NB4 (cell line): ENCODE measurements around the gene NPLOC4.

Experiments
- POLR2A ChIP-seq: IDR thresholded peaks from 2 replicates; pipeline ENCODE4 v1.6.1; 2011; ENCODE audit warnings: mild to moderate bottlenecking; ENCODE audit not compliant: insufficient read length; ENCODE audit errors: extremely low read depth
- TF ChIP-seq, protein P1 (sequence below): IDR thresholded peaks from one replicate; pipeline ENCODE4 v1.5.1; 2012; ENCODE audit warnings: low read depth, low read length

DNA sequence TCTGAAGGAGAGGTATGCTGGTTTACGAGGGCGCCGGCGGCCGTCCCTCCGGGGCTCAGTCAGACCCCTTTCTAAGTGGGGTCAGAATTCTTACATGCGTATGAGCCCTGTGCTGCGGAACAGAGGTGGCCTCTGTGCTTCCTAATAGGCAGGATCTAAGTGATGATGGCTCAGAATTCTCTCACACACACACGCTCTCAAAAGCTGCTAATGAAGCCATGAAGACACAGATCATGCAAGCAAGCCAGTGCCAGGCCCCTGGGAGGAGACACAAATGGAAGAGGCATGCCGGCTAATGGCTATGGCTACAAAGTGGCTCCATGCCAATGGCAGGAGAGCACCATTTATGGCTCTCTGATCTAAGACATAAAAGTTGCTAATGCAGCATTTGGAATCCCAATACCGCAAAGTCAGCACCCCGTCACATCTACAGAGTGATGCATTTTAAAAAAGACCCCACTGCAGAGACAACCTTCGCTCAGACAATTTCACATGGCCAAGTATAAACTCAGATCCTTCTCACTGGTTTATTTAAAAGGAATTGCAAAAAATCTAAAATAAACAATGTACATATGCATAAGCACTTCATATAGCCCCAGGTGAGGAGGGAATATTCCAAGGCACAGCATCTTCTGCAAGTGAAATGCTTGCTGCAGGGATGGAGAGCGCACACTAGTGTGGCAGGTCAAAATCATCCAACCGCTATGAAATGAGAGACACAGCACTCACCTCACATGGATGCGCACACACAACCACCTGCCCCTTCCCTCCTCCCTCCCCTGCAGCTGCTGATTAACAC is 24.5 kb downstream of the NPLOC4 start:
- TF ChIP-seq, protein P1, sequence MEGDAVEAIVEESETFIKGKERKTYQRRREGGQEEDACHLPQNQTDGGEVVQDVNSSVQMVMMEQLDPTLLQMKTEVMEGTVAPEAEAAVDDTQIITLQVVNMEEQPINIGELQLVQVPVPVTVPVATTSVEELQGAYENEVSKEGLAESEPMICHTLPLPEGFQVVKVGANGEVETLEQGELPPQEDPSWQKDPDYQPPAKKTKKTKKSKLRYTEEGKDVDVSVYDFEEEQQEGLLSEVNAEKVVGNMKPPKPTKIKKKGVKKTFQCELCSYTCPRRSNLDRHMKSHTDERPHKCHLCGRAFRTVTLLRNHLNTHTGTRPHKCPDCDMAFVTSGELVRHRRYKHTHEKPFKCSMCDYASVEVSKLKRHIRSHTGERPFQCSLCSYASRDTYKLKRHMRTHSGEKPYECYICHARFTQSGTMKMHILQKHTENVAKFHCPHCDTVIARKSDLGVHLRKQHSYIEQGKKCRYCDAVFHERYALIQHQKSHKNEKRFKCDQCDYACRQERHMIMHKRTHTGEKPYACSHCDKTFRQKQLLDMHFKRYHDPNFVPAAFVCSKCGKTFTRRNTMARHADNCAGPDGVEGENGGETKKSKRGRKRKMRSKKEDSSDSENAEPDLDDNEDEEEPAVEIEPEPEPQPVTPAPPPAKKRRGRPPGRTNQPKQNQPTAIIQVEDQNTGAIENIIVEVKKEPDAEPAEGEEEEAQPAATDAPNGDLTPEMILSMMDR: no peak
- TF ChIP-seq POLR2A: no peak
